Eye (tissue), 1 donor: ENCODE measurements around the gene PLA2G2C.

Experiments
- DNase-seq: peaks from one replicate; pipeline ENCODE4 v3.0.0-alpha.2; 2015

Gene PLA2G2C

GRCh38 chr1:20126806-20127440, 59.4 kb downstream of the PLA2G2C start:
- no peak for DNase-seq

- no peak for DNase-seq
Observed at GRCh38 chr1:20126041-20126805, 60.1 kb downstream of the PLA2G2C start.

GRCh38 chr1:20125100-20125499, 61.2 kb downstream of the PLA2G2C start:
- no peak for DNase-seq

- no peak for DNase-seq
Observed at GRCh38 chr1:20124456-20125057, 61.8 kb downstream of the PLA2G2C start.

- DNase-seq: no peak
Observed at GRCh38 chr1:20123722-20124455, 62.4 kb downstream of the PLA2G2C start.

- DNase-seq: no peak
Observed at GRCh38 chr1:20120796-20121195, 65.5 kb downstream of the PLA2G2C start.

GRCh38 chr1:20119347-20119746, 67.0 kb downstream of the PLA2G2C start, which contains the start of gene PLA2G2D:
Gene PLA2G2D, minus strand, starts transcription at chr1:20119536. Its CDS starts 38 bp downstream, at chr1:20119498.
- no peak for DNase-seq

GRCh38 chr1:20117236-20117635, 69.1 kb downstream of the PLA2G2C start:
- DNase-seq: no peak

- no peak for DNase-seq
Observed at GRCh38 chr1:20115916-20116315, 70.4 kb downstream of the PLA2G2C start.

GRCh38 chr1:20115479-20115878, 70.8 kb downstream of the PLA2G2C start:
- DNase-seq: no peak

GRCh38 chr1:20114021-20114648, 72.2 kb downstream of the PLA2G2C start:
- DNase-seq: no peak
